Retinal pigment epithelial cell (primary cell): Measurements from ENCODE around the gene NOTCH2.

Source experiments
- DNase-seq: peaks from one replicate; pipeline ENCODE4 v3.0.0-alpha.2; 2010; ENCODE audit warnings: low read depth
- H3K4me3 ChIP-seq: 2 replicates; pipeline ENCODE4 v1.5.1; 2011; ENCODE audit warnings: mild to moderate bottlenecking, low read length, control low read depth, moderate library complexity
- TF ChIP-seq, protein P1 (sequence below): conservative IDR thresholded peaks from 2 replicates; pipeline ENCODE4 v1.5.1; 2011; ENCODE audit warnings: low read depth, low read length, control low read depth, inconsistent platforms

NOTCH2 gene

DNA sequence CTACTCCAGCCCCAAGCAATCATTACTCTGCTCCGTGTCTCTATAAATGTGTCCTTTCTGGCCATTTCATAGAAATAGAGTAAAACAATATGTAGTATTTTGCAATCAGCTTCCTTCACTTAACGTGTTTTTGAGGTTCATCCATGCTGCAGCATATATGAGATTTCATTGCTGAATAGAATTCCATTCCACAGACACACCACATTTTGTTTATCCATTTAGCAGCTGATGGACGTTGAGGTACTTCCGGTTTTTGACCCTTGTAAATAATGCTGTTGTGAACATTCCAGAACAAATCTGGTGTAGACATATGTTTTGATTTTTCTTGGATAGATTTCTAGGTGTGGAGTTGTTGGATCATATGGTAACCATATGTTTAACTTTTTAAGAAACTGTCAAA lies 203.8 kb downstream of the NOTCH2 start:
- TF ChIP-seq, protein P1, sequence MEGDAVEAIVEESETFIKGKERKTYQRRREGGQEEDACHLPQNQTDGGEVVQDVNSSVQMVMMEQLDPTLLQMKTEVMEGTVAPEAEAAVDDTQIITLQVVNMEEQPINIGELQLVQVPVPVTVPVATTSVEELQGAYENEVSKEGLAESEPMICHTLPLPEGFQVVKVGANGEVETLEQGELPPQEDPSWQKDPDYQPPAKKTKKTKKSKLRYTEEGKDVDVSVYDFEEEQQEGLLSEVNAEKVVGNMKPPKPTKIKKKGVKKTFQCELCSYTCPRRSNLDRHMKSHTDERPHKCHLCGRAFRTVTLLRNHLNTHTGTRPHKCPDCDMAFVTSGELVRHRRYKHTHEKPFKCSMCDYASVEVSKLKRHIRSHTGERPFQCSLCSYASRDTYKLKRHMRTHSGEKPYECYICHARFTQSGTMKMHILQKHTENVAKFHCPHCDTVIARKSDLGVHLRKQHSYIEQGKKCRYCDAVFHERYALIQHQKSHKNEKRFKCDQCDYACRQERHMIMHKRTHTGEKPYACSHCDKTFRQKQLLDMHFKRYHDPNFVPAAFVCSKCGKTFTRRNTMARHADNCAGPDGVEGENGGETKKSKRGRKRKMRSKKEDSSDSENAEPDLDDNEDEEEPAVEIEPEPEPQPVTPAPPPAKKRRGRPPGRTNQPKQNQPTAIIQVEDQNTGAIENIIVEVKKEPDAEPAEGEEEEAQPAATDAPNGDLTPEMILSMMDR = no peak
- no peak for DNase-seq

DNA sequence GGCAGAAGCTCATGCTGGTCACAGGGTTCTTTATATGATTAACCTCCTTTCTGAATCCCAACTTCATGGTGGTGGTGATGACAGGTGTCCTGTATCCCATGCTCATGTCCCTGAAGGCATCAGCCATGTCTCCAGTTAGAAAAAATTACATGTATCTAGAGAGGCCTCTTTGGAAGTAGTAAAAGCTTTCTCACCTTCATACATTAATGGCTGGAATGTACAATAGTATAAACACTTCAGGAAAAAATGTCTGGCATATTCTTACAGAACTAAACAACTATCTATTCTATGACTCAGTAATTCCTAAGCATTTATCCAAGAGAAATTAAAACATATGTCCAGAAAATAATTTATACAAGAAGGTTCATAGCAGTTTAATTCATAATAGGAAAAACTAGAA lies 207.2 kb downstream of the NOTCH2 start:
- TF ChIP-seq, protein P1 = no peak
- no peak overlapping the region for H3K4me3 ChIP-seq
- no peak for DNase-seq

More for the DNA sequence above, 203.8 kb downstream of the NOTCH2 start:
- H3K4me3 ChIP-seq = no peak overlapping the region
